Islet precursor cell (in vitro differentiated cells): ENCODE measurements around the gene TTC28.
"Not testable (repeated sequence)": the region's sequence is repeated elsewhere in the genome, so short reads cannot be mapped to it uniquely, and the experiment has no call there.

ENCODE experiments used
- DNase-seq: peaks from one replicate; pipeline ENCODE4 v3.0.0-alpha.2; 2018

The TTC28 gene

GRCh38 chr22:28402060-28402459 is 277.6 kb downstream of the TTC28 start:
- DNase-seq = no peak

GRCh38 chr22:28398981-28399380 is 280.7 kb downstream of the TTC28 start:
- DNase-seq = no peak

- no peak for DNase-seq
These were observed 281.3 kb downstream of the TTC28 start for GRCh38 chr22:28398355-28398754.

- DNase-seq = no peak
These were observed 282.3 kb downstream of the TTC28 start for GRCh38 chr22:28397306-28397705.

GRCh38 chr22:28395920-28396753 is 283.5 kb downstream of the TTC28 start:
- DNase-seq = no peak

- DNase-seq = no peak
These were observed 284.1 kb downstream of the TTC28 start for GRCh38 chr22:28395520-28395919.

- no peak for DNase-seq
These were observed 285.0 kb downstream of the TTC28 start for GRCh38 chr22:28394513-28395110.

GRCh38 chr22:28381429-28382167 is 298.0 kb downstream of the TTC28 start:
- no peak for DNase-seq

- no peak for DNase-seq
These were observed 299.7 kb downstream of the TTC28 start for GRCh38 chr22:28379951-28380350.

GRCh38 chr22:28379075-28379779 is 300.4 kb downstream of the TTC28 start:
- DNase-seq = no peak

- no peak for DNase-seq
These were observed 303.7 kb downstream of the TTC28 start for GRCh38 chr22:28375761-28376534.

- no peak for DNase-seq
These were observed 305.8 kb downstream of the TTC28 start for GRCh38 chr22:28373831-28374230.

GRCh38 chr22:28369854-28370253 is 309.8 kb downstream of the TTC28 start:
- DNase-seq = no peak

GRCh38 chr22:28366856-28367255 is 312.8 kb downstream of the TTC28 start:
- no peak for DNase-seq

- DNase-seq = no peak
These were observed 314.3 kb downstream of the TTC28 start for GRCh38 chr22:28365371-28365770.

- DNase-seq = not testable (repeated sequence)
These were observed 315.5 kb downstream of the TTC28 start for GRCh38 chr22:28364105-28364504.

GRCh38 chr22:28360939-28361338 is 318.7 kb downstream of the TTC28 start:
- DNase-seq = no peak

- DNase-seq = no peak
These were observed 321.3 kb downstream of the TTC28 start for GRCh38 chr22:28358312-28358711.

GRCh38 chr22:28357193-28357592 is 322.4 kb downstream of the TTC28 start:
- DNase-seq = no peak

GRCh38 chr22:28351476-28351875 is 328.2 kb downstream of the TTC28 start:
- DNase-seq = no peak

GRCh38 chr22:28348613-28349609 is 330.7 kb downstream of the TTC28 start:
- DNase-seq = no peak
